ENCODE measurements around the gene EXOC3L4. TPM values are rescaled to one million over a fixed set of nuclear protein-coding genes. Genes with fewer than 3 reads are reported as not detected.

The EXOC3L4 gene
- total and polyA plus RNA-seq, 2 experiments from 2014 or later = not detected

- in situ Hi-C loops (cut with MboI) = no loop called here
- no peaks in the 10 kb centered on the region for H3K27me3 ChIP-seq (replicated peaks; ENCODE audit: insufficient read depth)
- no peak overlapping the region for H3K9ac ChIP-seq
- no peak overlapping the region for H3K4me3 ChIP-seq
- no peaks in the 10 kb centered on the region for H3K9me2 ChIP-seq (ENCODE audit: insufficient read depth)
- no peaks in the 10 kb centered on the region for H3K4me1 ChIP-seq (ENCODE audit: insufficient read depth)
- no peak overlapping the region for H3K27ac ChIP-seq
- H2AFZ ChIP-seq = no peak overlapping the region
- WGBS, 2 experiments (ENCODE audit: low coverage in 1 of 2, low lambda C conversion rate in 2 of 2, missing lambda C conversion rate in 2 of 2) = 27 to 29% methylated on average over 17 to 18 of the region's 18 CpGs
- H4K20me1 ChIP-seq (ENCODE audit: insufficient read depth) = no peaks in the 10 kb centered on the region
- H3K9me3 ChIP-seq (ENCODE audit: low read depth) = no peaks in the 10 kb centered on the region
- DNase-seq = peak; percentile 43
- H3K4me2 ChIP-seq (ENCODE audit: unreplicated experiment) = no peak overlapping the region
- no peaks in the 10 kb centered on the region for H3K36me3 ChIP-seq (ENCODE audit: low read depth)
- no peaks in the 10 kb centered on the region for H3K79me2 ChIP-seq (ENCODE audit: insufficient read depth)
- H3F3A ChIP-seq (ENCODE audit: insufficient read depth) = no peaks in the 10 kb centered on the region
- no peak for TF ChIP-seq EZH2 (IDR thresholded peaks at IDR 0.05; ENCODE audit: insufficient read depth, poor library complexity, severe bottlenecking)
- TF ChIP-seq EZH2phosphoT487 (IDR thresholded peaks at IDR 0.05; ENCODE audit: insufficient read depth, low read depth) = no peak
Measured at GRCh38 chr14:103121121-103121845, 26.8 kb downstream of the EXOC3L4 start.

GRCh38 chr14:103121846-103122584 lies 27.5 kb downstream of the EXOC3L4 start:
- Histone ChIP-seq H3K4me1 (ENCODE audit: insufficient read depth) (no peaks in the 10 kb centered on the region), H3K36me3 (ENCODE audit: low read depth) (no peaks in the 10 kb centered on the region), H3K4me3 (no peak overlapping the region; the same call in 1 of the 2 replicates), H3F3A (ENCODE audit: insufficient read depth) (no peaks in the 10 kb centered on the region), H3K9me2 (ENCODE audit: insufficient read depth) (no peaks in the 10 kb centered on the region), H3K27me3 (replicated peaks; ENCODE audit: insufficient read depth) (no peaks in the 10 kb centered on the region), H3K9me3 (ENCODE audit: low read depth) (no peaks in the 10 kb centered on the region), H3K27ac (no peak overlapping the region), H3K4me2 (ENCODE audit: unreplicated experiment) (peak overlapping the region; percentile 3), H3K9ac (no peak overlapping the region), H2AFZ (peak overlapping the region; percentile 68), H3K79me2 (ENCODE audit: insufficient read depth) (no peaks in the 10 kb centered on the region), H4K20me1 (ENCODE audit: insufficient read depth) (no peaks in the 10 kb centered on the region)
- TF ChIP-seq EZH2 (IDR thresholded peaks at IDR 0.05; ENCODE audit: insufficient read depth, poor library complexity, severe bottlenecking) = no peak
- TF ChIP-seq EZH2phosphoT487 (IDR thresholded peaks at IDR 0.05; ENCODE audit: insufficient read depth, low read depth) = no peak
- in situ Hi-C loops (cut with MboI) = no loop called here
- WGBS, 2 experiments (ENCODE audit: low coverage in 1 of 2, low lambda C conversion rate in 2 of 2, missing lambda C conversion rate in 2 of 2) = 7 to 8% methylated on average over 21 to 23 of the region's 23 CpGs
- peak; percentile 63 for DNase-seq

GRCh38 chr14:103122585-103122946 lies 28.0 kb downstream of the EXOC3L4 start:
- no peaks in the 10 kb centered on the region for H3K9me2 ChIP-seq (ENCODE audit: insufficient read depth)
- TF ChIP-seq EZH2phosphoT487 (IDR thresholded peaks at IDR 0.05; ENCODE audit: insufficient read depth, low read depth) (no peak), EZH2 (IDR thresholded peaks at IDR 0.05; ENCODE audit: insufficient read depth, poor library complexity, severe bottlenecking) (no peak)
- DNase-seq = peak; percentile 24
- peak overlapping the region; percentile 71 for H3K9ac ChIP-seq
- no peak overlapping the region for H3K27ac ChIP-seq
- no peaks in the 10 kb centered on the region for H3K9me3 ChIP-seq (ENCODE audit: low read depth)
- H3K4me1 ChIP-seq (ENCODE audit: insufficient read depth) = no peaks in the 10 kb centered on the region
- no peaks in the 10 kb centered on the region for H3K27me3 ChIP-seq (replicated peaks; ENCODE audit: insufficient read depth)
- 32% methylated on average over 15 of the region's 15 CpGs for WGBS, 2 experiments (ENCODE audit: low coverage in 1 of 2, low lambda C conversion rate in 2 of 2, missing lambda C conversion rate in 2 of 2)
- peak overlapping the region; percentile 68 for H2AFZ ChIP-seq
- H4K20me1 ChIP-seq (ENCODE audit: insufficient read depth) = no peaks in the 10 kb centered on the region
- H3K4me3 ChIP-seq = peak overlapping the region; percentile 64; the same call in 1 of the 2 replicates
- no peaks in the 10 kb centered on the region for H3F3A ChIP-seq (ENCODE audit: insufficient read depth)
- no peaks in the 10 kb centered on the region for H3K36me3 ChIP-seq (ENCODE audit: low read depth)
- no peaks in the 10 kb centered on the region for H3K79me2 ChIP-seq (ENCODE audit: insufficient read depth)
- in situ Hi-C loops (cut with MboI) = no loop called here
- no peak overlapping the region for H3K4me2 ChIP-seq (ENCODE audit: unreplicated experiment)

DNA sequence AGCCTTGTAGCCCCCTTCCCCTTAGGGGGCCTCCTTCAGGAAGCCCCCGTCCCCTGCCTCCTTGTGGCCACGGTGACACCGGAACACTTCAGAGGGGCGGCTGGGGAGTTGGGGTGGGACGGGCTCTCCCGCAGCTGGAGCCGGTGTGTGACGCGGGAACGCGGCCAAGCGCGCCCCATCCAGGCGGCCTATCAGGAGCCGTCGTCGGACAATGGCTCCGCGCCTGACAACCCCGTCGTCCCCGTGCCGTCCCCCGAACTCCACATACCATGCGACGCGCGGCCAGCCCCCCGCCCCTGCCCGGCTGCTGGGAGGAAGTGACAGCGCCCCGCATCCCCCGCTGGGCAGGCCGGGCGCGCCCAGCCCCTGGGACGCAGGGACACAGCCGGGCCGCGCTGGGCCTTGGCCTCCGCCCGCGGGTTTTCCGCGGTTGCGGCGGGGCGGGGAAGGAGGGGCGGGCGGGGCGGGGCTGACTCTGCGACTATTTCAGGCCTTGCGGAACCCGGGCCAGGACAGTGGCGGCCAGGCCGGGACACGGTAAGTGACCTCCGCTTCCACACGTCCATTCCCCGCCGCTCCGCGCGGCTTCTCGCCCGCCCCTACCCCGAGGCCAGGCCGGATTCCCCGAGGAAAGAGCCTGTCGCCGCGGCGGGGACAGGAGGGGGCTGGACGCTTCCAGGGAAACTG lies 28.6 kb downstream of the EXOC3L4 start, which contains the start of gene TNFAIP2:
Gene TNFAIP2, plus strand, starts transcription at position 515 of the 687 bp plus-strand sequence. CDS start 2,997 bp downstream, outside the sequence.
- in situ Hi-C loops (cut with MboI) = no loop called here
- TF ChIP-seq EZH2 (IDR thresholded peaks at IDR 0.05; ENCODE audit: insufficient read depth, poor library complexity, severe bottlenecking) (no peak), EZH2phosphoT487 (IDR thresholded peaks at IDR 0.05; ENCODE audit: insufficient read depth, low read depth) (no peak)

More for the DNA sequence above, 28.6 kb downstream of the EXOC3L4 start, which contains the start of gene TNFAIP2:
- peak within 1 kb of the TSS; percentile 54 for H3K4me2 ChIP-seq (ENCODE audit: unreplicated experiment)
- no peaks in the 10 kb centered on the region for H3K79me2 ChIP-seq (ENCODE audit: insufficient read depth)
- no peaks in the 10 kb centered on the region for H3K36me3 ChIP-seq (ENCODE audit: low read depth)
- H3K4me3 ChIP-seq = peak within 1 kb of the TSS; percentile 64
- peak; percentile 64 for DNase-seq
- peak within 1 kb of the TSS; percentile 71 for H3K9ac ChIP-seq
- H3K27ac ChIP-seq = no peak within 1 kb of the TSS
- 2 to 5% methylated on average over 22 to 61 of the region's 74 CpGs for WGBS, 2 experiments (ENCODE audit: low coverage in 1 of 2, low lambda C conversion rate in 2 of 2, missing lambda C conversion rate in 2 of 2)
- H3K9me2 ChIP-seq (ENCODE audit: insufficient read depth) = no peaks in the 10 kb centered on the region
- no peaks in the 10 kb centered on the region for H3K9me3 ChIP-seq (ENCODE audit: low read depth)
- no peaks in the 10 kb centered on the region for H3K4me1 ChIP-seq (ENCODE audit: insufficient read depth)
- no peaks in the 10 kb centered on the region for H4K20me1 ChIP-seq (ENCODE audit: insufficient read depth)
- H2AFZ ChIP-seq = peak within 1 kb of the TSS; percentile 68
- no peaks in the 10 kb centered on the region for H3F3A ChIP-seq (ENCODE audit: insufficient read depth)
- no peaks in the 10 kb centered on the region for H3K27me3 ChIP-seq (replicated peaks; ENCODE audit: insufficient read depth)

All from GM23248 (cell line).